ENCODE measurements around the gene ARHGAP10.

DNA sequence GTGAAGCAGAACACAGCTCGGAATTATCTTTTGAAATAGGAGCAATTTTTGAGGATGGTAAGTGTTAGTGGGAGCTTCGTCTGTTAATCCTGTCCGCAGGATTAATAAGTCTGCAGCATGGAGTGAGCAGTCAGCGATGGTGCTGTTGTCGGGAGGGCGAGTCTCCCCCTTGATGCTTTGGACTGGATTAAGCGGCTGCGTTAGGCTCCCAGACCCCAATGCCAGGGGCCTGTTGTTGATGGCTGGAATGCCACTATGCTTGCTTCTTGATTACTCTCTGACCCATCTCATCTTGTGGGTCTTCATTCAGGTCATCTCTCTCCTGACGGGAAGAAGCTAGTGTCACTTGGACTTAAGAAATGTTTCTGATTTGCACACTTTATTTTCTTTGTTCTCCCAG, 332.6 kb downstream of the ARHGAP10 start:
- TF ChIP-seq POLR2A (IDR thresholded peaks at IDR 0.05; ENCODE audit: low read depth, low read length) (no peak), POLR2AphosphoS5 (IDR thresholded peaks at IDR 0.05; ENCODE audit: low read depth, low read length) (no peak)
